NCI-H510A (cell line): Measurements from ENCODE around the gene ARHGEF38.

Source experiments
- DNase-seq: peaks from one replicate; lab custom pipeline; 2025; lab: John Stamatoyannopoulos, UW

ARHGEF38 gene

DNA sequence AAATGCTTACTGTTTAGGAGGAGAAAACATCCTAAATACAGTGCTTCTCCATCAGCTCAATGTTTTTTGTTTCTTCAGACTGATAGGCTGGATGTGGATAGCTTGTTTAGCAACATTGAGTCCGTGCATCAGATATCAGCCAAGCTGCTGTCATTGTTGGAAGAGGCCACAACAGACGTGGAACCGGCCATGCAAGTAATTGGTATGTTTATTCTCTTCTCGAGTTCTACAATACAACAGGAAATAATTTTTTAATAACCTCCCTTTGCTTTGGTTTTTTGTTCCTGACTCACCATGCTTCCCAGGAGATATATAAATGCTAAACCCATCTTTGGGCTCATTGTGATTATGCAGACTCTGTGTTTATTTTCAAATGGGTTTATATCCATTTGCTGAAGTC lies 60.9 kb downstream of the ARHGEF38 start:
- DNase-seq, result no peak

DNA sequence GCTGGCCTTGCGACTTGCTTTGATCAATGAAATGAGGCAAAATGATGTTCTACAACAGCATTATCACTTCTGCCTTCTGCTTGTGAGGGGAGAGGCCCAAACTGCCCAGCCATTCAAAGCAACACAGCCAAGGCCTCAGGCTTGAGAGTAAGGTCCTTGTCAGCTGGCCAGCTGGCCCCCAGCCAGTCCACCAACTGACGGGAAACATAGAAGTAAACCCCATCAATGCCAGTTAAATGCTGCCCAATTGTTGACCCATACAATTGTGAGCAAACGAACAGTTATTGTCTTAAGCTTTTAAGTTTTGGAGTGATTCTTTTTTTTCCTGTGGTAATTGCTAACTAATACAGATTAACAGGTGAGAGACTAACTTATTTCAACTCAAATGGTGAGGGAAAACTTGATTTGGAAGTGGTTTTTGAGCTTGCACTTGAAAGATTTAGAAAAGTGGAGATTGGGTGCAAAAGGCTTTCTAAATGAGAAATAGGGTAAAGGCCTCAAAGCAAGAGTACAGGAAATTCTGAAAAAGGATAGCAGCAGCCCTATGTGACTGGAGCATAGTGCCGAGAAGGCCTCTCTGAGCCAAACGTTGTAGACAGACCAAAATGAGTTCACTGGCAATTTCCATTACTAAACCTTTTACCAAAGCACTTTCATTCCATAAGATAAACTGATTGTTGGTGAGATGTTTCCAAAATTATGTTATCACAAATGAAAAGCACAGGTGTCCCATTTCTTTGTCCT lies 66.9 kb downstream of the ARHGEF38 start:
- no peak for DNase-seq

DNA sequence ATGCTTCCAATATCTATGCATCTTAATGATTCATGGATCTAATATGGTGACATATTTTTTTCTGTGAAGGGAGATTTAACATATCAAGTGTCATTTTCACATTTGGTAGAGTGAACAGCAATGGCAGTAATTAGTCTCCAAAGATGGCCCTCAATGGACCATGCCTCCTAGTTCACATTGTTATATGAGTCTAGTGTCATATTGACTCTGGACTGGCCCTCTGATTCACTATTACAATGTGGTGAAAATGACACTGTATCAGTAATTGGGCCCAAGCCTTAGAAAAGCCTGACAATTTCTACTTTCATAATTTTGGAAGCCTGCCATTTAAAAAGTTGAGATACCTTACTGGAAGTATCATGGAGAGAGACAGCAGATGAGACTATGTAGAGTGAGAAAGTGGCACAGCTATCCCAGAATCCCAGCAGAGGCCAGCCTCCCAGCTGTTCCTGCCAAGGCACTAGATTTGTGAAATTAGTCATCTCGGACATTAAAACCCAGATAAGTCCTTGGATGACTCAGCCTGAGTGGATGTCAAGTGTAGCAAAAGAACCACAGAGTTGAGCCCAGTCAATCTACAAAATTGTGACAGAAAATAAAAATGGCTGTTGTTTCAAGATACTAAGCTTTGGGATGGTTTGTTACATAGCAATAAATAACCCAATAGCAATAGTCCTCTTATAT lies 68.4 kb downstream of the ARHGEF38 start:
- DNase-seq, result no peak

DNA sequence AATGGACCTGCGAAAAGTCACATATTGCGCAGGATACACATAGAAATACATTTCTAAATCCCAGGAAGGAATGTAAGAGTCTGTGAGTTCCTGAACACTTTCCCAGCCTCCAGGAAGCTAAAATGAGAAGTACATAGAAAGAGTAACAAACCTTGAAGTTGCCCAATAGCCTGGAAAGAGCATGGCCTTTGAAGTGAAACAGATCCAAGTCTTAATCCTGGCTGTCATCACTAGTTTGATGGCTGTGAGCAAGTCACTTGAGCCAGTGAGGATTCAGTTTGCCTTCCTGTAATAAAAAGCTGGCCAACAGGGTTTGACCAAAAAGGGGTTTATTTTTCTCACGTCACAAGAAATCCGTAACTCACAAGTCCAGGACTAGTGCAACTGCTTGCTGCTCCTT lies 69.8 kb downstream of the ARHGEF38 start:
- DNase-seq, result no peak

DNA sequence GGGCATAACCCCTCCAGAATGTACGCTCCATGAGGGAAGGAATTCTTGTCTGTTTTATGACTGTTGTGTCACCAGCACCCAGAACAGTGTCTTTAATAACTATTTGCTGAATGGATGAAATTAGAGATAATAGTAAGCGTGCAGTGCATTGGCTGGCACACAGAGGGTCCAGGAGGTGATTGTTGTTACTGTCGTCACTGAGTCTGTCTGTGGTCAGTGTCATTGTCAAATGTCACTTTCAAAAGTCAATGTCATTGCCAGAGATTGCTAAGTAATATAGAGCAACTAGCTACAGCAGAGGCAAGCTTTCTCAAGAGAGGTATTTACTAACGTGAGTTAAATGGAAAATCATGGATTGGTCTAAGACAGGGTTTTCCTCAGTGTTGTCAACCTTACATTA lies 70.7 kb downstream of the ARHGEF38 start:
- DNase-seq, result no peak

DNA sequence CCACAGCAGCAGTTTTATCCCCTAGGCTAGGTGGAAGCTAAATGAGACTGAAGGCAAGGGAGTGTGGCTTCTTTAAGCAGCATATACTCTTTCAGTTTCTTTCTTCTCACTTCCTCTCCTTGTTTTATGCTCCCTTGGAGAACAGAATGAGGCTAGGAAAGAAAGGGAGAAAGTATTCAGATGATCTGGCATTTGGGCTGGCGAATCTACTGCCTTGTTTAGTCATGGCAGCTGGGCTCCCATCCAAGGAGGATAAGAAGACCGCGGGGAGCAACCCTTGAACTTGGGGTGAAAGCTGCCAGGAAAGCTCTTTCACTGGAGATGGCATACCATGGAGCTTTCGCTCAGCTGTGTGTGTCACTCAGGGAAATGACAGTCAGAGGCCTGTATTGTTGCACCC lies 72.1 kb downstream of the ARHGEF38 start:
- DNase-seq, result no peak

DNA sequence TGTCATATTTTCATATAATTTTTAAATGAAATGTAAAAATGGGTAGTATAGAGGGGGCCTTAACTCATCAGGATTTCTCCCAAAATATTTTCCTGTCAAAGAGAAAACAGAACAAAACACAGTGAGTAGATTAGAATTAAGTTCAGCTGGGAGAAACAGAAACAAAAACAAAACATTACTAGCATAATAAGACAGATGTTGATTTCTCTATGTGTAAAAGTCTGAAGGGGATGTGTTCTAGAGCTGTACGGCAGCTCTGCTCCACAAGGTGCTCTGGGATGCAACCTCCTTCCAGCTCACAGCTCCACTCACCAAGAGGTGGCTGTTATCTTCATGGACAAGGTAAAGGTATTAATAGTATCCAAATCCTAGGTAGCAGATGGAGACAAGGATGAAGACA lies 72.8 kb downstream of the ARHGEF38 start:
- DNase-seq, result no peak

DNA sequence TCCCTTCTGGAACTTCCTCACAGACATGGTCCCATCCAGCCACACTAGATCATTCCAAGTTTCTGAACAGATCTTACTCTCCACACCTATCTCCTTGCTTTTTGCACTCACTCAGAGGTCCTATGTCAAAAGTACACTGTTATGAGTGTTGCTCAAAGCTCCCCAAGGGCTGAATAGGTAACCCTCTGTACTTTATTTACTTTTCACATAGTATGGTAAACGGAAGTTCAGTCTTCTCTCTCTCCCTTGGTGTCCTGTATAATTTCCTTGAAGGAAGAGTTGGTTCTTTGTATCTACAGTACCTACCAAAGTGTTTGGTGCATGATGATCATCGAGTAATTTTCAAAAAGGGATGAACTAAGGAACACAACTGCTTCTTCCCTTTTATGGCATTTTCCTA lies 74.4 kb downstream of the ARHGEF38 start:
- no peak for DNase-seq

DNA sequence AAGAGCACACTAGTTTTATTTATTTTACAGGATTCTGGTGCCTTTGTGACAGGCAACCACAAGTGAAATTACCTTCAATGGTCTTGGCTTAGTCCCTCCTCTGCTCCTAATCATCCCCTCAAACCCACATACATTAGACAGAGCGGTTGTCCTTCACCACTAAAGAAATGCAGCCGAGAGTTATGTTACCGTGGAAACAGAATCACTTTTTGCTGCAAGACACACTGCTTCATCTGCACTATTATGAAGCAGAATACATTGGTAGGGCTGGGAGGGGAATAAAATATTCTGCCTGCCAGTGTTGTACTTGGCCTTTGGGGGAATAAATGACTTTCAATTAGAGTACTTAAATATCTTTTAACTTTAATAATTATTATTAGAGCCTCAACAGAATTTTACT lies 75.2 kb downstream of the ARHGEF38 start:
- no peak for DNase-seq

DNA sequence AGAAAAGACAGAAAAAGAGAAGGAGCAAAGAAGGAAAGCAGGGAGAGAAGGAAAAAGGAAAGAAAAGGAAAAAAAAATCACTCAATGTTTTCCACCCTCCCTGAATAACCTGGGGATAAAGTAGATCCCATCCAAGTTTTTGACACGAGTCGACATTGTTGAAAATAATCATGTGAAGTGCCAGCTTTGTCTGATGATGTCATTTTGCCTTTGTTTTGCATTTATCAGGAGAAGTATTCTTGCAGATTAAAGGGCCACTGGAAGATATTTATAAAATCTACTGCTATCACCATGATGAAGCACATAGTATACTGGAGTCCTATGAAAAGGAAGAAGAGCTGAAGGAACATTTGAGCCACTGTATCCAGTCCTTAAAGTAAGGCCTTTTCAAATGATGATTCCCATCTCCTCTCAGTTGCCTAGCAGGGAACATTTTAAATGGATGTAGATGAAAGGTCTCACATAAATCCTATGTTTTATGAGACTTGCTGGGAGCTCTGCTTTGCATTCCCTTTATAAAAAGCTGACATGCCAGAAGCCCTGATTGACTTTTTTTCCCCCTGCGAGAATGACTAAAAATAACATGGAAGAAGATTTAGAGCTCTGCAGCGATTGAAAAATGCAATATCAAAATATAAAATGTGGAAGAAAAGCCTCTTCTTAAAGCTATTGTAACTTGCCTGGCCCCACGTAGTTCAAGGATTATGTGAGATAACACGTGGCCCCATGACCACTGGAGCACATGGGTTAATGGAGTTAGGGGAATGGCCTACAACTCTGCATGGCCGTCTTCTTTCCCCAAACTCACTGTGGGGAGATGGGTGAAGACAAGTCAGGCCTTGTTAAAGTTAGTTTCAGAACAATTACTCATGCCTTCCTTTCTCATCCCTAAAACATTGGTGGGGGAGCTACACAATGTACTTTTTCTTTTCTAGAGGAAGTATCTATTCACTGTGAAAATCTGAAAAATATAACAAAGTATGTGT lies 78.5 kb downstream of the ARHGEF38 start:
- DNase-seq, result no peak

DNA sequence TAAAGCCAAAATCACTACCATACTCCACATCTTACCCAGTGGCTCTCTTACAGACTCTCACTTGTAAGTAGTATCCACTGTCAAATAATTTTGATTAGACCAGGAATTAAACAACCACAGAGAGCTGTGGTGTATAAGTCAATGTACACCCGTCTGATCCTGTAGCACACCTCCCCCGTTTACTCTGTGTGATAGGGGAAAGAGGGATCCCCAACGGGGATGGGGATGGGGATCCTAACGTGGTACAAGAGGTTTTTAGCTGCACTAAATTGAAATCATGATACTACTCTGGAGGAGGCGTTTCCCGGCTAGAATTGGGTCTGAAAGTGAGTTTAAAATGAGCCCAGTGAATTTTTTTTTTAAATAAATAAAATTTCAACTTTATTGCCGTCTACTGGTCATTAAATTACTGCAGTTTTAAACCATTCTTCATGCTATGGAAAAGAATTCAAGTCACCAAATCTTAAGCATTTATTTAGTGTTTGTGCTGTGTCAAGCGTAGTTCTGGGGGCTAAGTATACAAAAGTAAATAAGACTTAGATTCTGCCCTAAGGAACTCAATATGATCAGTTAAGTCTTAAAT lies 79.5 kb downstream of the ARHGEF38 start:
- DNase-seq, result no peak

DNA sequence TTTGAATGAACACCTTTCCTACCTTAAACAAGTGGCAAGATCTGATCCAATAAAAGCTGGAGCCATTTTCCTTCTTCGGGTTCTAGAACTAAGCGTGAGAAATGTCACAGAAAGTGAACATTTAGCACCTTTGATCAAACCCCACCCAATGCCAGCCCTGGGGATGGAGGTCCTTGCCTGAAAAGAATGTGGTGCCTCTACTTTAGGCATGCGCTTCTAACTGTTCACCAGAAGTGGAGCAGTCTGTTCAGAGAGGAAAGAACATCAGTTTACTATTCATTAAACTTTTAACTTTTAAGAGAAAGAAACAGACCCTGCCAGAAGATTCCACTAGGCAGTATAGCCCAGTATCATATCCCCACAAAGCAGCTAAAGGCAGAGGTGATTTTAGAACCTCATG lies 80.2 kb downstream of the ARHGEF38 start:
- no peak for DNase-seq

DNA sequence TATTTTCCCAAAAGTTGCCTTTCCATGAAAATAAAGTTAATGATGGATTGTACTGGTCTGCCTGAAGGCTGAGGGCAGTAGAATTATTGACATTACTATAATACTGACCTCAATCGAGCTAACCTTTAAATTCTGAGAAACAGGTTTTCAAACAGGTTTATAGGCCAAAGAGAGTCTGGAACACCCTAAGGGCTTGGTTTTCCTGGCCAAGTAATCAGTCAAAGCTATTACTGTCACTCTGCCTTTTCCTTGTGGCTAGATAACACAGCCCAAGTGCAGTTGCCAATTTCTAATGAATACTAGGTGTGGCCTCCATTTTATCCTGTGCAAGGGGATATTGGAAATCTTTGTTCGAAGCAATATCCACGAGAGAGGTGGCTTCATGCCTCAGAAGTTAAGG lies 80.8 kb downstream of the ARHGEF38 start:
- no peak for DNase-seq

DNA sequence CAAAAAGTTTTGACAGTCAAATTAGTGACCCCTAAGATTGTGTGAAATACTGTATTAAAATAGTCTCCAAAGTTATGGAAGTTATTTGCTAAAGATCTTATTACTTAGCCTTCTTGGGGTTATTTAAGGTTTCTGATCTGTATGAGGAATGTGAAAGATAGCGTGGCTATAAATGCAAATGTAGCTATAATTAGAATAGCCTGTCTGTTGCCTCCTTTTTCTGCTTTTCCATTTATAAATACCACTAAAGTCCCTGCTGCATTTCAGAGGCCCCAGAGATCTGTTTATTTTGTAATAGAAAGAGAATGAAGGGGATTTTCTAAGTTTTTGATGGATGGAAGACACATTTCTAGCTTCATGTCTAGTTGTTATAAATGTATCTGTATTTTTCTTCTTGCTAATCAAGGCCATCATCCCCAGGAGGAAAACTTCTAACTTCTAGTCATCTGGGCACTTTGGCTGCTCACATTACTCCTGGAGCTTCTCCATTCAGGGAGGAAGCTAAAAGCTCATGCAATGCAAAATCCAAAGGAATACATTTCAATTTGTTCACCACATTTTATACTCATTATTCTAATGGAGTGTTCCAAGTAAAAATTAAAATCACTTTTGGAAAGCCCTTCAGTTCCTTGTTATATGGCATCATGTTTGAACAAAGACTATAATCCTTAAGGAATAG lies 82.1 kb downstream of the ARHGEF38 start:
- DNase-seq, result no peak

DNA sequence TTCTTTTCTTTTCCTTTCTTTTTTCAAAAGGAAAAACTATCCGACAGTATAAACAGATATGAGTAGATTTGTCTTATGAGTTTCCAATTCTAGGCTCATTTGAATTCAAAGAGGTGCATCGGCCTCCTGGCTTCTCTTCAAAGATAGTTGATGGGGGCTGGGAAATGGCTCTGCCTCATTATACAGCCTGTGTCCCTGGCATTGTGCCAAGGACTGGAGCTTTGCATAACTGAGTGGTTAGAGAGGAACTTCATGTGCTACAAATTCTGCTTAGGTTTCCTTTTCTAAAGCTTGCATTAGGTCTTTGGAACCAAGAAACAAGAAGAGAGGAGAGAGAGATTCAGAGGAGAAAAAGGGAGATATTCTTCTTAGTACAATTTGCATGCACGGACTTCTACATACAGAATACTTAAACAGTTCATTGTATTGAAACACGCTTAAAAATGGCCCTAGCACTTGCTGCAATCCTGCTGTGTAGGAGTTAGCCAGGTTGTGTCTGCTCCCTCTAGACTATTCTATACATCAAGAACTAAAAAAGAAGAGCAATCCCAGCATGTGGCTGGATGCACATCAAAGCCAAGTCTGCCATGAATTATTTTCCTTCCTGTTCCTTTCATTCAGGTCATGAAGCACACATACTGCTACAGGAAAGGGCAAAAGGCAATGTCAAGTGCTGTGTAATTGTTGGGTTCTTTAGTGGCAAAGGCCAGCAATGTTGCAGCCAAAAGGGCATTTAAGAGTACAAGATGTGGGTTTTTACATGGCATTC lies 85.2 kb downstream of the ARHGEF38 start:
- DNase-seq, result peak; percentile 55

DNA sequence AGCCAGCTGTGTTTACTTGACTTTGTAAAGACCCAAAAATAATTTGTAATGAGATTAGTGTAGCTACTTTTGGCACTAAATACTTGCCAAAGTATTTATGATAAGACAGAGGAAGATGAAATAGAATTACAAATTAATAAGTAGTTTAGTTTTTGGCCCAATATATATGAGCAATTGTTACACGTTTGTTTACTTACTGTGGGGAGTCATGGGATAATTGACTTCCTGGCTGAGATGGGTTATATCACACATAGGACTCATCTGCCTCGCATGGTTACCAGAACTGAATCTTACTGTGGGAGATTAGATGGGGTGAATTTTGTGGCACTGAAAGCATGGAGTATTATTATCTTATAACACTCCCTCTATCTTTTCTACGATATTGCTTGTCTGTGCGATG lies 89.4 kb downstream of the ARHGEF38 start:
- DNase-seq, result no peak

DNA sequence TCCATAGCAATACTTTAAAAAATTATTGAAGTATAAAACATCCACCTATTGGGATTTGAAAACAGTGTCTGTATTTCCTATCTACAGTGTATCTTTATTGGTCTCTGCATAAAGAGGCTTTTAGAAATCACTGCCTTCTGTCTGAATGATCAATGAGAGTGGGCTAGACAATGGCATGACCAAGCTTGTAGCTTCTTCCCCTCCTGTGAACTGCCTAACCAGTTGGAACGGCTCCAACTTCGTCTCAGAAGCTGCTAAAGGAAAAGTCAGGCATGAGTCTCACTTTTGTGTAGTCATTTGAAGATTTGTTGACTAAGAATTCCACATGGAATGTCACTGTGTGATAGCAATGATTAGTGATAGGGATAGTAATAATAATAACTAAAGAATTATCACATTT lies 91.8 kb downstream of the ARHGEF38 start:
- no peak for DNase-seq

DNA sequence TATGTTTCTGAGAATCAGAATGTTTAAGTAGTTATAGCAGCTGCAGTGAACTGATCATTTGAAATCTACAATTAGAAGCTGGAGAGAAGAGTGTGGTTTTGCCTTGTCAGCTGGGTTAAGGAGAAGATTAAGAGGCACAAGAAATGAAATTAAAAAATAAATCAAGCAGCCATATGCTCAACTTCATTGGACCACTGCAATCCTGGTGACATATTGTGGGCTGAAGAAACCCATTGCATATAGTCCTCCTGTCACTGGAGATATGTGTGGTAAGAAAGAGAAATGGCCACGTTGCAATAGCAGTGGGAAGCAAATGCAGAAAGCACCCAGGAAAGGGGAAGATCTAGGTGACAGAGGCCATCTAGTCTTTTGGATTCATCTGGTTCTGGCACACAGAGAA lies 93.0 kb downstream of the ARHGEF38 start:
- DNase-seq, result no peak

DNA sequence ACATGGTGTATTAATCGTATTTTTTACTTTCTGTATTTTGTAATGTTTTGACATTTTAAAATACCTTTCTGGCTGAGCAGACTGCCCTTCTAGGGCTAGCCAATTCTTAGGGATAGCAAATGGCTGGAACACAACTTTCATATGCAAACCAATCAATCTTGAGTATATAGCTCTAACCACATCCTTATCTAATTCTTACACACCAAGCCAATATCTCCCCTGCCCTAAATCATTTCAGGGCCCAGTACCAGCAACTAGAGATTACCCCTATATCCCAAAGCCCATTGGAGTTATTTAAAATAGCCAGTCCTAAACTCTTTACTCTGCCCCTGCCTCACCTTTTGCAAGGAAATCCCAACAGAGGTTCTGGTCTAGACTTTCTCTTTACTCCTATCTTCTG lies 97.8 kb downstream of the ARHGEF38 start:
- no peak for DNase-seq

DNA sequence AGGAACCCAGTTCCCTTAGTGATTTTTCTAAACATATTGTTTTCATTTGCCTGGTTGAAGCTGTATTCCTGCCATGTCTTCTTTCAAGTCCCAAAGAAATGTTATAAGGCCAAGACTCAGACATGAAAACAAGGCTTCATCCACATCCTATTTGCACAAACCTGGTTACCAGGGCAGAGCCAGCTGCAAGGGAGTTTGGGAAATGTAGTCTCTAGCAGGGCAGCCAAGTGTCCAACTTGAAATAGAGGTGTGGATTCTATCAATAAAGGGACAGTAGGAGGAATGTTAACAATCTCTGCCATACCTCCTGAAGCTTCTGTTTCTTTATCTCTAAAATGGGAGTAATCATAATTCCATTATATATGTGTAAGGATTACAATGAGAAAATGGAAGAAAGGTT lies 99.5 kb downstream of the ARHGEF38 start:
- no peak for DNase-seq

DNA sequence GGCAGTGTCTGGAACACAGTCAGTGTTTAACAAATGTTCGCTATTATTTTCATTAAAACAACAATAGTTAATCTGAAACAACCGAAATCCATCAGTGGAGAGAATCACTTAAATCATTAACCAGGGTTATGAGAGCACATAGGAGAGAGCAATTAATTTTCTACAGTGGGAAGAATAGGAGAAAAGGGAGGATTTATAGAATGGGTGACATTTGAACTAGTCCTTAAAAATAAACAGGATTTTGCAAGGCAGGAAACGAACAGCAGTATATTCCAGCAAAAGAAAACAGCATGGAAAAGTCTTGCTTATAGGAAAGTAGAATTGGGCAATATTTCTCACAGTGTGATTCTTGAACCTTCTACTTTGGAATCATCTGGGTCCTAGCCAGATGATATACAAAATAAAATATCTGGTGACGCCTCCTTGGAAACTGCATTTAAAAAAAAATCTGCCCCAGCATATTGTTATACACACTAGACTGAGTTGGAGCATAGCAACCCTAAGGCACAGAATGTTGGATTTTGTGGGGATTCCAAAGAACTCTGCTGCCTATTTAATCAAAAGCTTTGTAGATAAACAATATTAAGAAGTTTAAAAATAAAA lies 100.0 kb downstream of the ARHGEF38 start:
- DNase-seq, result no peak
